HG02588 (cell line): ENCODE data around the gene MKX.
"Not testable (repeated sequence)": the region's sequence is repeated elsewhere in the genome, so short reads cannot be mapped to it uniquely, and the experiment has no call there.

Experiments used
- ATAC-seq: cut with Tn5 transposase; IDR thresholded peaks from one replicate; pipeline ENCODE4 v1.9.1; 2021; ENCODE audit warnings: mild to moderate bottlenecking, moderate library complexity; ENCODE audit not compliant: unreplicated experiment

MKX gene

GRCh38 chr10:27695088-27695487 lies 50.5 kb downstream of the MKX start:
- no peak for ATAC-seq

- ATAC-seq, result no peak
Measured at GRCh38 chr10:27692663-27693062, 53.0 kb downstream of the MKX start.

GRCh38 chr10:27688991-27689390 lies 56.6 kb downstream of the MKX start:
- no peak for ATAC-seq

- ATAC-seq, result no peak
Measured at GRCh38 chr10:27688276-27688675, 57.3 kb downstream of the MKX start.

- ATAC-seq, result no peak
Measured at GRCh38 chr10:27687743-27688142, 57.9 kb downstream of the MKX start.

GRCh38 chr10:27687326-27687725 lies 58.3 kb downstream of the MKX start:
- no peak for ATAC-seq

- no peak for ATAC-seq
Measured at GRCh38 chr10:27685681-27686080, 59.9 kb downstream of the MKX start.

- ATAC-seq, result no peak
Measured at GRCh38 chr10:27683226-27683625, 62.4 kb downstream of the MKX start.

GRCh38 chr10:27681795-27682194 lies 63.8 kb downstream of the MKX start:
- not testable (repeated sequence) for ATAC-seq

GRCh38 chr10:27680691-27681605 lies 64.7 kb downstream of the MKX start:
- ATAC-seq, result no peak

- ATAC-seq, result no peak
Measured at GRCh38 chr10:27680006-27680557, 65.5 kb downstream of the MKX start.

- no peak for ATAC-seq
Measured at GRCh38 chr10:27679369-27679912, 66.2 kb downstream of the MKX start.

GRCh38 chr10:27678166-27678565 lies 67.5 kb downstream of the MKX start:
- ATAC-seq, result no peak

- ATAC-seq, result no peak
Measured at GRCh38 chr10:27673065-27673464, 72.6 kb downstream of the MKX start.

- ATAC-seq, result no peak
Measured at GRCh38 chr10:27671821-27672220, 73.8 kb downstream of the MKX start.

- no peak for ATAC-seq
Measured at GRCh38 chr10:27664461-27664860, 81.2 kb downstream of the MKX start.

GRCh38 chr10:27663621-27664020 lies 82.0 kb downstream of the MKX start:
- ATAC-seq, result no peak

- ATAC-seq, result no peak
Measured at GRCh38 chr10:27661514-27662286, 83.9 kb downstream of the MKX start.

- no peak for ATAC-seq
Measured at GRCh38 chr10:27660711-27661110, 84.9 kb downstream of the MKX start.

- ATAC-seq, result no peak
Measured at GRCh38 chr10:27660268-27660667, 85.4 kb downstream of the MKX start.

GRCh38 chr10:27659786-27660185 lies 85.8 kb downstream of the MKX start:
- ATAC-seq, result no peak
